Trophoblast cell (in vitro differentiated cells and primary cell): ENCODE measurements around the gene SORL1.

Experiments
- DNase-seq, 2 donors: peaks; one replicate each; pipeline ENCODE4 v3.0.0-alpha.2; 2016
- H2AFZ ChIP-seq: 2 replicates; pipeline ENCODE4 v1.6.1; 2013; ENCODE audit warnings: low read length, moderate library complexity, mild to moderate bottlenecking; ENCODE audit not compliant: insufficient read depth, poor library complexity
- H2AK5ac ChIP-seq: 2 replicates; pipeline ENCODE4 v1.6.1; 2013; ENCODE audit warnings: mild to moderate bottlenecking, low read length
- H2BK120ac ChIP-seq: 2 replicates; pipeline ENCODE4 v1.6.1; 2013; ENCODE audit warnings: low read length, mild to moderate bottlenecking, moderate library complexity; ENCODE audit not compliant: insufficient read depth, poor library complexity
- H2BK12ac ChIP-seq: 2 replicates; pipeline ENCODE4 v1.6.1; 2013; ENCODE audit warnings: mild to moderate bottlenecking, low read length, moderate library complexity
- H2BK5ac ChIP-seq: 2 replicates; pipeline ENCODE4 v1.6.1; 2013; ENCODE audit warnings: low read length, low read depth, moderate library complexity, mild to moderate bottlenecking; ENCODE audit not compliant: poor library complexity
- H3K14ac ChIP-seq: 2 replicates; pipeline ENCODE4 v1.6.1; 2013; ENCODE audit warnings: mild to moderate bottlenecking, low read length
- H3K18ac ChIP-seq: 2 replicates; pipeline ENCODE4 v1.6.1; 2013; ENCODE audit warnings: mild to moderate bottlenecking, low read length
- H3K23ac ChIP-seq: 2 replicates; pipeline ENCODE4 v1.6.1; 2013; ENCODE audit warnings: low read length
- H3K27ac ChIP-seq: 2 replicates; pipeline ENCODE4 v1.5.1; 2013; ENCODE audit warnings: low read depth, mild to moderate bottlenecking, inconsistent platforms, low read length, moderate library complexity
- H3K27me3 ChIP-seq: 2 replicates; pipeline ENCODE4 v1.6.1; 2013; ENCODE audit warnings: inconsistent platforms, mild to moderate bottlenecking, low read length, moderate library complexity; ENCODE audit not compliant: insufficient read depth
- H3K36me3 ChIP-seq, 2 experiments: 1 replicate in 1 of 2; 2 replicates in 1 of 2; pipeline ENCODE4 v1.6.1; 2013; ENCODE audit warnings: low read length in 2 of 2, mild to moderate bottlenecking in 2 of 2, moderate library complexity in 1 of 2; ENCODE audit not compliant: insufficient read depth in 2 of 2, control insufficient read depth in 1 of 2
- H3K4ac ChIP-seq: 2 replicates; pipeline ENCODE4 v1.6.1; 2013; ENCODE audit warnings: low read depth, mild to moderate bottlenecking, low read length, moderate library complexity
- H3K4me1 ChIP-seq, 2 experiments: 1 replicate in 1 of 2; 2 replicates in 1 of 2; pipeline ENCODE4 v1.6.1; 2013; ENCODE audit warnings: low read length in 2 of 2, mild to moderate bottlenecking in 2 of 2, moderate library complexity in 1 of 2; ENCODE audit not compliant: insufficient read depth in 2 of 2, control insufficient read depth in 1 of 2
- H3K4me2 ChIP-seq: 2 replicates; pipeline ENCODE4 v1.6.1; 2013; ENCODE audit warnings: inconsistent platforms, mild to moderate bottlenecking, low read length, moderate library complexity
- H3K4me3 ChIP-seq: 2 replicates; pipeline ENCODE4 v1.5.1; 2013; ENCODE audit warnings: mild to moderate bottlenecking, low read depth, low read length, inconsistent platforms
- H3K79me1 ChIP-seq: one replicate; pipeline ENCODE4 v1.6.1; 2013; ENCODE audit warnings: low read length
- H3K79me2 ChIP-seq: 2 replicates; pipeline ENCODE4 v1.6.1; 2013; ENCODE audit warnings: low read length, mild to moderate bottlenecking; ENCODE audit not compliant: control insufficient read depth, insufficient read depth, poor library complexity
- H3K9ac ChIP-seq: 2 replicates; pipeline ENCODE4 v1.6.1; 2013; ENCODE audit warnings: mild to moderate bottlenecking, low read length
- H3K9me3 ChIP-seq: 2 replicates; pipeline ENCODE4 v1.6.1; 2013; ENCODE audit warnings: low read depth, mild to moderate bottlenecking, control low read depth, inconsistent platforms, low read length; ENCODE audit not compliant: insufficient read depth
- H4K12ac ChIP-seq: 2 replicates; pipeline ENCODE4 v1.6.1; 2013; ENCODE audit warnings: low read depth, mild to moderate bottlenecking, low read length, moderate library complexity
- H4K8ac ChIP-seq: 2 replicates; pipeline ENCODE4 v1.6.1; 2013; ENCODE audit warnings: low read depth, mild to moderate bottlenecking, low read length, moderate library complexity
- H4K91ac ChIP-seq: one replicate; pipeline ENCODE4 v1.6.1; 2013; ENCODE audit warnings: low read depth, mild to moderate bottlenecking, low read length, moderate library complexity
- WGBS: extraction: QIAGEN DNeasy Blood & Tissue Kit; methylation state at CpG from one replicate; pipeline ENCODE4 v1.1.7; 2013; ENCODE audit warnings: missing lambda C conversion rate; ENCODE audit not compliant: insufficient read length, insufficient coverage; ENCODE audit errors: extremely low coverage; 5-methylcytosine and 5-hydroxymethylcytosine counted together

SORL1 gene

GRCh38 chr11:121467471-121467870, 15.4 kb downstream of the SORL1 start:
- no peak overlapping the region for H3K14ac ChIP-seq
- H4K91ac ChIP-seq, result no peak overlapping the region
- H3K23ac ChIP-seq, result no peak overlapping the region
- no peak overlapping the region for H3K4me2 ChIP-seq
- peak overlapping the region; percentile 69 for H2BK120ac ChIP-seq
- no peak overlapping the region for H4K12ac ChIP-seq
- H3K9ac ChIP-seq, result no peak overlapping the region
- no peak overlapping the region for H4K8ac ChIP-seq
- peaks cover 21% of the 10 kb centered on the region in 2 experiments for H3K4me1 ChIP-seq
- no peak overlapping the region for H2AFZ ChIP-seq
- no peaks in the 10 kb centered on the region for H3K36me3 ChIP-seq
- no CpG with 5 or more reads among the region's 2 CpGs for WGBS
- H3K79me1 ChIP-seq, result peaks cover 13% of the 10 kb centered on the region
- no peaks in the 10 kb centered on the region for H3K9me3 ChIP-seq
- H3K27me3 ChIP-seq, result no peaks in the 10 kb centered on the region
- no peak overlapping the region for H2AK5ac ChIP-seq
- no peak overlapping the region for H3K4ac ChIP-seq
- no peak overlapping the region for H3K4me3 ChIP-seq
- no peak overlapping the region for H3K18ac ChIP-seq
- no peak overlapping the region for H3K27ac ChIP-seq
- H2BK5ac ChIP-seq, result no peak overlapping the region
- H3K79me2 ChIP-seq, result peaks cover 2% of the 10 kb centered on the region
- no peak overlapping the region for H2BK12ac ChIP-seq
- no peak for DNase-seq

- WGBS, result no CpG with 5 or more reads among the region's 10 CpGs
- H4K12ac ChIP-seq, result no peak overlapping the region
- H2BK5ac ChIP-seq, result no peak overlapping the region
- no peak for DNase-seq
- H3K4ac ChIP-seq, result peak overlapping the region; percentile 13
- H3K4me1 ChIP-seq, result peaks cover 21% of the 10 kb centered on the region in 2 experiments
- peak overlapping the region; percentile 88 for H2BK12ac ChIP-seq
- no peak overlapping the region for H3K4me3 ChIP-seq
- H3K14ac ChIP-seq, result peak overlapping the region; percentile 33
- H4K8ac ChIP-seq, result no peak overlapping the region
- H3K23ac ChIP-seq, result no peak overlapping the region
- H3K9me3 ChIP-seq, result no peaks in the 10 kb centered on the region
- H2AK5ac ChIP-seq, result peak overlapping the region; percentile 93
- H3K27ac ChIP-seq, result no peak overlapping the region
- peaks cover 10% of the 10 kb centered on the region for H3K79me1 ChIP-seq
- no peaks in the 10 kb centered on the region for H3K27me3 ChIP-seq
- no peaks in the 10 kb centered on the region for H3K36me3 ChIP-seq
- no peak overlapping the region for H3K9ac ChIP-seq
- H3K4me2 ChIP-seq, result no peak overlapping the region
- peak overlapping the region; percentile 76 for H3K18ac ChIP-seq
- no peaks in the 10 kb centered on the region for H3K79me2 ChIP-seq
- H2BK120ac ChIP-seq, result no peak overlapping the region
- no peak overlapping the region for H2AFZ ChIP-seq
- H4K91ac ChIP-seq, result peak overlapping the region; percentile 66
Observed at GRCh38 chr11:121467965-121468364, 15.9 kb downstream of the SORL1 start.

GRCh38 chr11:121469910-121470309, 17.8 kb downstream of the SORL1 start:
- no peak overlapping the region for H3K9ac ChIP-seq
- no peak overlapping the region for H3K14ac ChIP-seq
- no peaks in the 10 kb centered on the region for H3K27me3 ChIP-seq
- no peak overlapping the region for H3K4ac ChIP-seq
- no peak overlapping the region for H4K12ac ChIP-seq
- no peaks in the 10 kb centered on the region for H3K36me3 ChIP-seq
- no peak overlapping the region for H3K23ac ChIP-seq
- no CpG with 5 or more reads among the region's 5 CpGs for WGBS
- no peak overlapping the region for H4K8ac ChIP-seq
- H2BK12ac ChIP-seq, result no peak overlapping the region
- no peaks in the 10 kb centered on the region for H3K9me3 ChIP-seq
- H4K91ac ChIP-seq, result no peak overlapping the region
- H2AK5ac ChIP-seq, result no peak overlapping the region
- no peak overlapping the region for H3K18ac ChIP-seq
- no peak overlapping the region for H2BK5ac ChIP-seq
- no peaks in the 10 kb centered on the region for H3K79me2 ChIP-seq
- DNase-seq, result no peak
- peaks cover 10% of the 10 kb centered on the region for H3K79me1 ChIP-seq
- H2BK120ac ChIP-seq, result no peak overlapping the region
- no peak overlapping the region for H3K4me3 ChIP-seq
- H3K4me1 ChIP-seq, result peaks cover 13 to 16% of the 10 kb centered on the region in 2 experiments
- no peak overlapping the region for H3K27ac ChIP-seq
- no peak overlapping the region for H2AFZ ChIP-seq
- H3K4me2 ChIP-seq, result no peak overlapping the region

- Histone ChIP-seq H3K27ac (no peak overlapping the region), H3K4me1 (peaks cover 7 to 8% of the 10 kb centered on the region in 2 experiments), H3K23ac (no peak overlapping the region), H3K9me3 (no peaks in the 10 kb centered on the region), H2AK5ac (no peak overlapping the region), H3K27me3 (no peaks in the 10 kb centered on the region), H3K4ac (no peak overlapping the region), H2BK12ac (no peak overlapping the region), H3K9ac (no peak overlapping the region), H3K14ac (no peak overlapping the region), H4K12ac (no peak overlapping the region), H3K79me2 (no peaks in the 10 kb centered on the region), H2AFZ (no peak overlapping the region), H3K4me2 (no peak overlapping the region), H3K4me3 (no peak overlapping the region), H3K36me3 (no peaks in the 10 kb centered on the region), H3K79me1 (peaks cover 4% of the 10 kb centered on the region), H3K18ac (no peak overlapping the region), H2BK5ac (no peak overlapping the region), H4K91ac (no peak overlapping the region), H2BK120ac (no peak overlapping the region), H4K8ac (no peak overlapping the region)
- DNase-seq, result no peak
- no CpG with 5 or more reads among the region's 12 CpGs for WGBS
Observed at GRCh38 chr11:121471167-121471566, 19.1 kb downstream of the SORL1 start.
